Fibroblast of skin of scalp (primary cell): ENCODE measurements around the gene F13B. TPM values are rescaled to one million over a fixed set of nuclear protein-coding genes. Genes with fewer than 3 reads are reported as not detected.
"Not testable (repeated sequence)": the region's sequence is repeated elsewhere in the genome, so short reads cannot be mapped to it uniquely, and the experiment has no call there.

Experiments used
- DNase-seq: peaks from one replicate; pipeline ENCODE4 v3.0.0-alpha.2; 2013
- polyA plus RNA-seq, 2 experiments: library from polyadenylated mRNA; unstranded; fragments of 120-200 nt; gene quantifications; one replicate each; pipeline ENCODE4 v1.2.1, GENCODE V29; 2013; ENCODE audit not compliant: insufficient read length in 2 of 2

F13B gene
- polyA plus RNA-seq (2013, experiment 1 of 2; ENCODE audit: insufficient read length): not detected
- not detected for polyA plus RNA-seq (2013, experiment 2 of 2; ENCODE audit: insufficient read length)

GRCh38 chr1:197066719-197067456, at the start of gene F13B:
Gene F13B (minus strand): TSS chr1:197067260. CDS start chr1:197067223, 37 bp downstream.
- DNase-seq: no peak

GRCh38 chr1:197116156-197116555, 49.1 kb upstream of the F13B start:
- DNase-seq: no peak

- no peak for DNase-seq
Observed at GRCh38 chr1:197106869-197107268, 39.8 kb upstream of the F13B start.

- DNase-seq: no peak
Observed at GRCh38 chr1:197103300-197103699, 36.2 kb upstream of the F13B start.

GRCh38 chr1:197101978-197102377, 34.9 kb upstream of the F13B start:
- DNase-seq: no peak

GRCh38 chr1:197100677-197101076, 33.6 kb upstream of the F13B start:
- DNase-seq: no peak

GRCh38 chr1:197099444-197099843, 32.4 kb upstream of the F13B start:
- DNase-seq: no peak

GRCh38 chr1:197096971-197097370, 29.9 kb upstream of the F13B start:
- DNase-seq: not testable (repeated sequence)

GRCh38 chr1:197096137-197096536, 29.1 kb upstream of the F13B start:
- DNase-seq: no peak

GRCh38 chr1:197093226-197093885, 26.3 kb upstream of the F13B start:
- DNase-seq: no peak

- no peak for DNase-seq
Observed at GRCh38 chr1:197092491-197093023, 25.5 kb upstream of the F13B start.

GRCh38 chr1:197083474-197083873, 16.4 kb upstream of the F13B start:
- no peak for DNase-seq

- DNase-seq: no peak
Observed at GRCh38 chr1:197081117-197081753, 14.2 kb upstream of the F13B start.

GRCh38 chr1:197080323-197080722, 13.3 kb upstream of the F13B start:
- DNase-seq: no peak

GRCh38 chr1:197076585-197076984, 9.5 kb upstream of the F13B start:
- no peak for DNase-seq

GRCh38 chr1:197073978-197074377, 6.9 kb upstream of the F13B start:
- DNase-seq: no peak

GRCh38 chr1:197067457-197067818, 378 bp upstream of the F13B start:
- DNase-seq: no peak

GRCh38 chr1:197066277-197066676, 783 bp downstream of the F13B start:
- DNase-seq: no peak

GRCh38 chr1:197065559-197065958, 1.5 kb downstream of the F13B start:
- peak; percentile 85 for DNase-seq

GRCh38 chr1:197063212-197063611, 3.8 kb downstream of the F13B start:
- no peak for DNase-seq

GRCh38 chr1:197062692-197063091, 4.4 kb downstream of the F13B start:
- no peak for DNase-seq

GRCh38 chr1:197049100-197049499, 18.0 kb downstream of the F13B start:
- DNase-seq: no peak

GRCh38 chr1:197042676-197043341, 24.3 kb downstream of the F13B start:
- no peak for DNase-seq
